HG02970 (cell line): ENCODE measurements around the gene PRDM2.

Experiments
- ATAC-seq: cut with Tn5 transposase; IDR thresholded peaks from one replicate; pipeline ENCODE4 v1.9.1; 2021; ENCODE audit warnings: mild to moderate bottlenecking, moderate library complexity, moderate number of reproducible peaks; ENCODE audit not compliant: unreplicated experiment, low FRiP score

The PRDM2 gene

DNA sequence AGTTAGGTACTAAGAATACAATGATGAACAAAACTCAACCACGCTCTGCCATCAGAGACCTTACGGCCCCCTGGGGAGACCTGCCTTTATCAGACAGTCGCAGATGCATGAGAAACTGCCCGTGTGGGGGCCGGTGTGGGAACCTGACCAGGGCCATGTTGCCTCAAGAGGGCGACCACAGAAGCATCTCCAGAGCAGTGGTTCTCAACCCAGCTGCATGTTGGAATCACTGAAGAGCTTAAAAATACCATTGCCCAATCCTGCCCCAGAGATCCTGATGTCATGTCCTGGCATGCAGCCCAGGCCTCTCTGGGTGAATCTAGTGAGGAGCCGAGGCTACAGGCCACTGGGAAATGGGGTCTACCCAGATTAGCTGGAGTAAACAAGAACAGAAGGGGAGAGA is 108.7 kb downstream of the PRDM2 start:
- no peak for ATAC-seq

DNA sequence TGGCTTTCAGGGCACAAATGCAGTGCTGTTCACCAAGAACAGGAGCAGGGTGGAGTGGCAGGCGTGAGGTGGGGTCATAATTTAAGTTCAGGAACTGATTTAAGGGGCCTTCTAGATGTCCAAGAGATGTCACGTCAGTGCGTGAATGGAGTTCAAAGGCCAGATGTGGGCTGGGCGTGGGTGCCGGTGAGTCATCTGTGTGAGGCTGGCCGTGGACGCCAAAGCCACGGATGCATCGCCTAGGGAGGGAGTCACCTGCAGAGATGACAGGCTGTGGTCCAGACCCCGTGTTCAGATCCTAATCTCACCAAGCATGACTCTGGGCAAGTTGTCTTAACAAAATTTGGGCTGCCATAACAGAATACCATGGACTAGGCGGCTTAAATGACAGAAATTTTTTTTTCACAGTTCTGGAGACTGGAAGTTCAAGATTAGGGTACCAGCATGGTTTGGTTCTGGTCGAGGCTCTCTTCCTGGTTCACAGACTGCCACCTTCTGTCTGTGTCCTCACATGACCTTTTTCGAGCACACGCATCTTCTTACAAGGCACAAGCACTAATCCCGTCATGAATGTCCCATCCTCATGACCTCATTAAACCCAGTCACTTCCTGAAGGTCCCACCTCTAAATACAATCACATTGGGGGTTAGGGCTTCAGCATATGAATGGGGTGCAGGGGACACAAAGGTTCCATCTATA is 109.6 kb downstream of the PRDM2 start:
- no peak for ATAC-seq

DNA sequence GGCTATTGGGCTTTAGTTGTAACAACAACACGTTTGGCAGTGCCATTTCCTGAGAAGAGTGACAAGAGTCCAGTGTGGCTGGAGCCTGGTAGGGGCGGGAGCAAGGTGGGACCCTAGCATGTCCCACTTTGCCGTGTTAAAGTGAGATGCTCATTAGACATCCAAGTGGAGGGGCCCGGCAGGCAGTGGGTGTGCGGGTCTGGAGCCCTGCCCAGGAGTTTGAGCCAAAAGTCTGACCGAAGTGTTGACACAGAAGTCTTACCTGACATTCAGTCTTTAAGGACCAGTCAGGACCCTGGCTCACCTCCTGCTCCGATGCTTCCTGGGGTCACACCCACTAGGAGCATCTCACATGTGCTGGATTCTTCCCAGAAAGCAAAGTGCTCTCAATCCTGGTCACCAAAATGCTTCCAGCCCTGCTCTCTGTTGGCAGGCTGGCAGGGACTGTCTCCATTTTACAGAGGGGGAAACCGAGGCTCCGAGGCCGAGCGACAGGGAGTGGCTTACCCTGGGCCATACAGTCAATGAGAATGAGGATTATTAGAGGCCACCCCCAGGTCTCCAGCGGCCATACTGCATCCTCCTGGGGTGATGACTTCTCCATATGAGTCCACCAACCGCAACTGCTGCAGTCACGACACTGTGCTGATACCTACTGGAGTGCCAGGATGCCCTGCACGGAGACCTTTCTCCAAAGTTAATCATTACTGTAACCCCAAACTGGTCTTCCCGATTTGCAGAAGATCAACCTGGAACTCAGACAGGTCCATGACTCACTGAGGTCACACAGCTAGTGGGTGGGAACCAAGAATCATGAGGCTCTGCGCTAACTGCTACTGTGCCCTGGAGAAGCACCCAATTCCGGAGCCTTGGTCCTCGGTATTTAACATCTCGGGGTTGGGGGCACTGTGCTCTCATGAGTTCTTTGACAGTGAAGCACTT is 112.7 kb downstream of the PRDM2 start:
- no peak for ATAC-seq

DNA sequence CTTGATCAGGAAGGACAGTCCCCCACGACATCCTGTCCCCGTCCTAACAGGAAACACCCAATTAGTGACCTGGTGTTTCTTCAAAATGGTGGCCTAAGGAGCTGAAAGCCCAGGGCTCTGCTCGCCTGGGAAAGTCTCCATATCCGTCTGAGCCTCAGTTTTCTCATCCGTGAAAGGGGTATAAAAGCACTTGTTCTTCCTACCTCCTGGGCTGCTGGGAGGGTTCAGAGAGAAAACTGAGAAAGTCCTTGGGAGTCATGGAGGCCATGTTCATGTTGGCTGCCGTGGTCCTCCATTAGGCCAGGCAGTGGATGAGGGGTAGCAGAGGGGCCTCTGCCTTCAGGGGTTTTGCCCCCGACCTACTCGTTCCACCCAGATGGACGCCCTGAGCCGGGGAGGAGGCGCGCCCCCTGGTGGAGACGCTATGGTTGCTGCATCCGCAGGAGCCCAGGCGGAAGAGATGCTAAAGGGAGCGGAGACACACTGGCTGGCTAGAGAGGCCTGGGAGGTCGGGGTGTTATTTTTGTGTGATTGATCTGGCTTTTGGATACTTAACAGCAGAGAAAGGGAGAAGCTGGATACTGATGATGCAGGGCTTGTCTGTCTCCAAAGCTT is 113.5 kb downstream of the PRDM2 start:
- ATAC-seq, result no peak

DNA sequence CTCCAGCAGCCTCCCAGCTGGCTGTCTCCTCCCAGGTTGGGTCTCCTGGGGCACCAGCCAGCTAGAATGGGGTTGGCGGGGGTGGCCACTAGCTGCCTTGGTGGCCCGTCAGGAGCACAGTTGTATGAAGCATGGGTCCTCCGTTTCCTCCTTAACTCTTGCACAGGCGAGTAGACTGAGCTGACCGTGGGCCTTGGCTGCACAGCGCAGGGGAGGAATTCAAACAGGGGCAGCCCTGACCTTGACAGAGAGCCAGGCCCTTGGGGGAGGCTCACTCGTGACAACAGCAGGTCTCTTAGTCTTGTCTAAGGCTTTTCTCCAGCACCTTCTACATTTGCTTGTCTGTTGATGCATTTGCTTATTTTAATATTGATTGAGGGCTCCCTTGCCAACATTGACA is 114.1 kb downstream of the PRDM2 start:
- no peak for ATAC-seq

DNA sequence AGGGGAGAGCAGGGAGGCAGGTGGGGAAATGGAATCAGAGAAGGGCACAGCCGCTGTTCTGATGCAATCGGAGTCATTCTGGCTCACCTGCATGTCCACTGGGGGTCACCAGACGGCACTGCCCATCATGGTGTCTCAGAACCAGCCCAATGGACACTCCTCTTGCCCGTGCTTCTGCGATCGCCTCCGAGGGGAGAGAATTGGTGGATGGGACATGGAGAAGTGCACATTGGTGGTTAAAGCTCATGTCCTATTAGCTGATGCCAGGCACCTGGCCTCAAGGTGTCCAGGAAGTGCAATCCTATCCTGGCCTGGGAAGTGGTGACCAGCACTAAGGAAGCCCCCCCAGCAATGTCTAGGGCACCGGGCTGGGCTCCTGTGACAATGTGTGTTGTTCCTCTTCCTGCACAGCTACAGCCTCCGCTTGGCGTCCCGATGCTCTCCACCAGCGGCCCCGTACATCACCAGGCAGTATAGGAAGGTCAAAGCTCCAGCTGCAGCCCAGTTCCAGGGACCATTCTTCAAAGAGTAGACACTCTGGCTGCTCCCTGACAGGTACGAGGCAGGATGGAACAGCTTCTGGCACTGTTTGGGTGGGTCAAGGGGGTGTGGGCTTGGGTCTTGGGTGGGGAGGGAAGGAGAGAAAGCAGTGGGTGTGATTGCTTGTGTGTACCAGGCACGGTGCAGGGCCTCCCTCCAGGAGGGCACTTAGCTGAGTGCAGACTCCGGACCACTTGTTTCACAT is 116.2 kb downstream of the PRDM2 start:
- ATAC-seq, result no peak

DNA sequence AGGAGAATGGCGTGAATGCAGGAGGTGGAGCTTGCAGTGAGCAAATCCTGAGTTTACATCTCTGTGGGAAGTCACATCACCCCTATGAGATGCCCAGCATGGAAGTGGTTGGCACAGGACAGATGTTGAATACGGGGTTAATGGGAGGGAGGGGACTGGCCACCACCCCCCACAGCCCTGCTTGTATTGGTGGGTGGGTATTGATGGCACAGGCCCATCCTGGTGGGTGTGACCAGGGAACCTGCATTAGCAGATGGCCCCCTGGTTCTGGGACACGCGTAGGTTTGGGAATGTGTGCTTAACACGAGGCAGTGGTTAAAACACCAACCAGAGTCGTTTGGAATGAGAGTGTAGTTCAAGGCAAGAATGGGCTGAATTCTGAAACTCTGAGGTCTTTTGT is 117.9 kb downstream of the PRDM2 start:
- no peak for ATAC-seq

DNA sequence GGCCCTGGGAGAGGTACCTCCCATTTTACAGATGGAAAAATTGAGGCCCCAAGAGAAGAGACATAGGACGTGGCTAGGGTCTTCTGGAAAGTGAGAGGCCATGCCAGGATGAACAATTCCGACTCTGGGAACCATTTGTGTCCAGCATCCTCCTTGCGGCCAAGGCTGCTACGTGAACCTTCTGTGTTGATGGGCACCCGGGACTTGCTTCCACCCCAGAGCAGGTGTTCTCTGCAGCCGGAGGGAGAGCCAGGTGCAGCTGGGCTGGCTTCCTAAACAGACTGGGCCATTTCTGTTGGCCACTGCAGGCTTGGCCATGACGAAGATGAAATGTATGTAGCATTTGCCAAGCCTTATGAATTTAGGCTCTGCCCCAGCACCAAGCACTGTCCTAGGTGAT is 118.9 kb downstream of the PRDM2 start:
- ATAC-seq, result no peak

DNA sequence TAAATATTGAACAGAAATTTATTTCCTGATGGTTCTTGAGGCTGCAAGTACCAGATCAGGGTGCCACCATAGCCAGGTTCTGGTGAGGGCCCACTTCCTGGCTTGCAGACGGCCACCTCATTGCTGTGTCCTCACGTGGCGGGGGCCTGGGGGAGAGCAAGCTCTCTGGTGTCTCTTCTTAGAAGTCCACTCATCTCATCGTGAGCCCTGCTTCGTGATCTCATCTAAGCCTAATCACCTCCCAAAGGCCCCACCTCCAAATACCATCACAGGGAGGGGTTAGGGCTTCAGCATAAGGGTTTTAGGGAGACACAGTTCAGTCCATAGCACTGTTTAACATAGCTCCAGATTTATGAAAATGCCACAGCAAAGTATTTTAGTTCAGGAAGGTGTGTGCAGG is 119.7 kb downstream of the PRDM2 start:
- ATAC-seq, result no peak

DNA sequence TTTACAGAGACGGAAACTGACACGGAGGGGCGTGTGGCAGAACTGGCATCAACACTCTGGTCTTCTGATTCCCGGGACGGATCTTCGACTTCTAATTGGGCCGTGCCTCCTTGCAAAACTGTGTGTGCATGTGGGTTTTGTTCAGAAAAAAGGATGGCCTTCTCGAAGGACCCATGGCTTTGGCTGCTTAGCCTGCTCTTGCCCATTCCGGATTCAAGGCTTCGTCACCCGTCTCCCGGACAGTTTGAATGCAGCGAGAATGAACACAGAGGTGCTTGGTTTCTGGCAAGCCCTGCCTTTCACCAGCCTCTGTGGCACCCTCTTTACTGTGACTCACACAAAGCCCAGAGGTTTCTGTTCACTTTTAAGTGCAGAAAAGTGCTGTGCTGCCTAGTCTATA is 120.1 kb downstream of the PRDM2 start:
- ATAC-seq, result no peak

DNA sequence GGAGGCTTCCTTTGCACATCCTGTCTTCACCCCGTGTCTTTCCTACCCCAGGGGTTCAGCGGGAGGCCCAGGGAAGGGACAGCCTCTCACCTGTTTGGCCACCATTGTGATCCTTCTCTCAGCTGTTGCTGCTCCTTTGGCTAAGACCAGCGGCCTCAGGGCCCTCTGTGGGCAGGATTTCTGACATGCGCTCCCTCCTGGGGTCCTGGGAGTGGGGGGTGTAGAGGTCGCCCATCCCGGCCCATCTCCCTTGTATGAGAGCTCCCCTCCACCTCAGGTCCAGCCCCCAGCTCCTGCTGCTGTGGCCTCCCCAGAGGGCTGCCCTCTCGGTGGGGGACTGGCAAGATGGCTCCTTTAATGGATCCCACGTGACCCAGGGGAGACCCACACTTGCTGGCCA is 120.5 kb downstream of the PRDM2 start:
- no peak for ATAC-seq

DNA sequence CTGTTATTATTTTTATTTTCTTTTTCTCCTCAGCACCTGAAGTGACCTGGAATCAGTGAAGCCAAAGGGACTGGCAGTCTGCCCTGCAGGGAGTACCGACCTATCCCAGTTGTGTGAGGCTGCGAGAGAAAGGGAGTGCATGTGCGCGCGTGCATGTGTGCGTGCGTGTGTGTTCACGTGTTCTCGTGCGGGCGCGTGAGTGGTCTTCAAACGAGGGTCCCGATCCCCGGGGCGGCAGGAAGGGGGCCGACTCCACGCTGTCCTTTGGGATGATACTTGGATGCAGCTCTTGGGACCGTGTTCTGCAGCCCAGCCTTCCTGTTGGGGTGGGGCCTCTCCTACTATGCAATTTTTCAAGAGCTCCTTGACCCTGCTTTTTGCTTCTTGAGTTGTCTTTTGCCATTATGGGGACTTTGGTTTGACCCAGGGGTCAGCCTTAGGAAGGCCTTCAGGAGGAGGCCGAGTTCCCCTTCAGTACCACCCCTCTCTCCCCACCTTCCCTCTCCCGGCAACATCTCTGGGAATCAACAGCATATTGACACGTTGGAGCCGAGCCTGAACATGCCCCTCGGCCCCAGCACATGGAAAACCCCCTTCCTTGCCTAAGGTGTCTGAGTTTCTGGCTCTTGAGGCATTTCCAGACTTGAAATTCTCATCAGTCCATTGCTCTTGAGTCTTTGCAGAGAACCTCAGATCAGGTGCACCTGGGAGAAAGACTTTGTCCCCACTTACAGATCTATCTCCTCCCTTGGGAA is 123.3 kb downstream of the PRDM2 start:
- ATAC-seq, result no peak

DNA sequence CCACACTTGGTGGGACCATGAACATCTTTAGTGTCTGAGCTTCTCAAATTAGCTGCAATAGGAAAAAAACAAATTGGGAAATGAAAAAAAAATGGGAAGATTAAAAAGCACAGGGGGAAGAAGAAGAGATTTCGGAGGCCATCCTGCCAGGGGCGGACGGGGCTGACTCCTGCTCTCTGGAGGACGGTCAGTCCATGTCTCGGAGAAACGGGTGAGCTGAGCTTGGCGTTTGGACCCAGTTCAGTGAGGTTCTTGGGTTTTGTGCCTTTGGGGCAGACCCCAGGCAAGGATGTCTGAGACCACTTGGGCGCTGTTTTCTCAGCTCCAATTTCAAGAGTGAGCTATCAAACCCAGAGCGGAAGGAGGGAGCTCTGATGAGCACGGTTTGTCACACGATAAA is 123.9 kb downstream of the PRDM2 start:
- ATAC-seq, result no peak

DNA sequence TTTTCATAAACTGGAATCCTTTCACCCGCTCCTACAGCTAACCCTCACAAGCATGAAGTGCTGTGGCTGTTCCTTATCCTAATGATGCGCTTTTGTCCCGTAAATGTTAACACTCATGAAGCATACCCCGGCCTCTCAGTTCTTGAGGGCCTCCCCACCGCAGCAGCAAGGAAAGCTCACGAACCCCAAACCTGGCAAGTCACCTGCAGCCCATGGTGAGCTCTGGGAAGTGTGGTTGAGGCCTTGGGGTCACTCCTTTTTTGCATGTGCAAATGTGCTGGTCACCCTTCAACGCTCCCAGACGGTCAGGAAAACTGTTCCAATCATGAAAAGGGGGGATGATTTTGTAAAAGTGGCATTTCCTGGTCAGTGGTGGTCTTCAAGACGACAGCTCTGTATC is 124.6 kb downstream of the PRDM2 start:
- no peak for ATAC-seq

DNA sequence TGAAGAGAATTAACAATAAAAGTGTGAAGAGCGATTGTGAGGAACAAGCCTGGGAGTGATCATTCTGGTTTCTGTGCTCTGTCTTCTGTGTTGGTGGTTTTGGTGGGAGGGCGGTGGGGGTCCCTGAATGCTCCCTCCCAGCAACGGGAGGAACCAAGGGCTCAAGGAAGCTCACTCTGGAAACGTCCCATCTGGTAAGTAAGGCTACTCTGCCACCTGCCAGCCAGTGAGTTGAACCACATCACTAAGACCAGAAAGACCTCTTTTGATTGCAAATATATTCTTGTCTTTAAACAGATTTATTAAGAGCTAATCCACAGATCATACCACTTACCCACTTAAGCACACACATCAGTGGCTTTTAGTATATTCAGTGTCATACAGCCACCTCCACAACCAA is 125.0 kb downstream of the PRDM2 start:
- ATAC-seq, result no peak

DNA sequence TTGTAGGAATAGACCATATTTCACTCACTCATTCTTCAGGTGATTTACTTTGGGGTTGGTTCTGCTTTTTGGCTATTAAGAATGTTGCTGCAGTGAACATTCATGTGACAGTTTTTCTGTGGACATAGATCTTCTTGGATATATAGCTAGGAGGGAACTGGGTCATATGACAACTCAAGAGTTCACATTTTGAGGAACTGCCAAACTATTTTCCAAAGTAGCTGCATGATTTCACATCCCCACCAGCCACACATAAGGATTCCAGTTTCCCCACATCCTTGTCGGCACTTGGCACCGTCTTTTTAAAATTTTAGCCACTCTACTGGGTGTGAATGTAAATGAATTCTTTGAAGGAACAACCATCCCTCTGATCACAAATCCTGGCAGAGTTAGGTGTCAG is 126.0 kb downstream of the PRDM2 start:
- ATAC-seq, result no peak

DNA sequence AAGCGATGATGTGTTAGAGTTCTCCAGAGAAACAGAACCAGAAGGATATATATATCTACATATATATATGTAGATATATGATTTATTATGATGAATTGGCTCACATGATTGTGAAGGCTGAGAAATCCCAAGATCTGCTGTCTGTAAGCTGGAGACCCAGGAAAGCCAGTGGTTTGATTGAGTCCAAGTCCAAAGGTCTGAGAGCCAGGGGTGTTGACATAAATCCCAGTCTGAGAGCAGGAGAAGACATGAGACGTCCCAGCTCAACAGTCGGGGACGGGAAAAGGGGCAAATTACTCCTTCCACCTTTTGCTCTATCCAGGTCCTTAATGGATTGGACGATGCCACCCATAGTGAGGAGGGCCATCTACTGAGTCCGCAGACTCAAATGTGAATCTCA is 126.6 kb downstream of the PRDM2 start:
- no peak for ATAC-seq

DNA sequence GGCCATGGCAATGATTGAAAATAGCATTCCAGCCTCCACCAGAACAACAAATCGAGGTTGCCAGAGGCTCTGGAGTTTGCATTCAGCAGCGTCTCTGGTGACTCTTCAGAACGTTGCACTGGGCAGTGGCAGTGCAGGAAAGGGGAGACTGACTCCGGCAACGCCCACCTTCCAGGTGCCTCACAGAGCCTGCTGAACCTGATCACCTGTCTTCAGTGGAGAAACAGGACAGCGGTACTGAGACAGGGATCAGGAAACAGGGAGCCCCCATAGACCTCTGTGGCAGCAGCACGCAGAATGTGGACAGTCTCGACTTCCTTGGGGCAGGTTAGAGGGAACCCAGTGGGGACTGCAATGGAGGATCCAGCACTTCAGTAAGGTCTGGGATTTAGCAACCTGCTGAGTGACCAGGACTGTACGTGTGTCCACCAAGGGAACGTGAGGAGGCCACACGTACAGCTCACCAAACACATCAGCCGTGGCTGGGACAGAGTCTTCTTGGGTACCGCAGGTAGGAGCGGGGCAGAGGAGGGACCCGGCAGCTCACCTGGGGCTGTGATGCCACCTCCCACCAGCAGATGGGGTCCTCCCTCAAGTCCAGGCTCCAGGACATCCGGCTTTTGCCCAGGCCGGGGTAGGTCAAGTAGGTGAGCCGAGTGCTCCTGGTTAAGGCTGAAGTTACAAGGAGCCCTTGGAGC is 128.6 kb downstream of the PRDM2 start:
- ATAC-seq, result no peak

DNA sequence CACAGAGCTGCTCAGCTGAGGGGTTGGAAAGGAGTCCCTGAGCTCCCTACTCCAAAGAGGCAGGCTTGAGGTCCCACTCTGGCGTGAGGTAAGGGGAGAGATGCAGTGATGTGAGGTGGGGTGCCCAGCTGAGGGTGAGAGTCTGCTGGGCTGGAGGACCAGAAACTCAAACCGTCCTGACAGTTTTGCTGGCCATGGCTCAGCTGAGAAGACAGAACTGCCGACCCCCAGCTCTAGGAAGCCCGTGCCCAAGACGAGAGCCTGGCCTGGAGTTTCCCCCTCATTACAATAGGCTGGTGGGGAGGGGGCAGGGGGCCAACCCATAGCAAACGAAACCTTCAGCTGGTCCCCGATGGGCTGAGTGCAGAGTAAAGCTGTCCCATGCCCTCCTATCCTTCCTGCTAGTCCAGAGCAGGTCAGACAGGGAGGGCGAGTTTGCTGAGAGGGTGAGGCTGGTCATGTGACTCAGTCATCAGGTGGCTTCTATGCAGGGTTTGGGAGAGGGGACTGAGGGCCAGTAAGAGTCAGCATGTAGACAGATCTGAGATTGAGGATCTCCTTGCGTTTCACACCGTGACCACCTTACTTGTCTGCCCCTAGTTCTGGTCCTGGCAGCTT is 129.3 kb downstream of the PRDM2 start:
- no peak for ATAC-seq
